GM19238 (cell line): Measurements from ENCODE around the gene NRXN3.

ENCODE experiments used
- DNase-seq: peaks from one replicate; pipeline ENCODE4 v3.0.0; 2011; ENCODE audit warnings: low spot score; ENCODE audit not compliant: insufficient read length

The NRXN3 gene

DNA sequence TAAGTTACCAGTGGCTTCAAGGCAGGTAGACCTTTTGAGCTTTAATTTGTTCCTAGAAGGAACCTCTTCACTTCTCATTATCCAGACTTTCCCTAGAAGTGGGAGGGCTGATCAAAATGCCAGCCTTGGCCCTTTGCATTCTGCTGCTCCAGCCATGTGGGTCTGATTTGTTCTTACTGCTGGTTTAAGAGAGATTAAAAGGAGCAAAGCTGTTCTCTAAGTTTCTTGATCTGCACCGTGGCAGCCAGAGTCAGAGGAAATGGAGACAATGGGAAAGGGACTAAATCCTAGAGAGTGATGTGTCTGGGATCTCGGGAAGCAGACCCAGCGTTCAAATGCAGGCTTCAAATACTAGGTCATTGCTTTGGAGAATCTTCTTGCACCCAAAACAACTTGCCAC is 1281.4 kb downstream of the NRXN3 start:
- DNase-seq, result no peak

DNA sequence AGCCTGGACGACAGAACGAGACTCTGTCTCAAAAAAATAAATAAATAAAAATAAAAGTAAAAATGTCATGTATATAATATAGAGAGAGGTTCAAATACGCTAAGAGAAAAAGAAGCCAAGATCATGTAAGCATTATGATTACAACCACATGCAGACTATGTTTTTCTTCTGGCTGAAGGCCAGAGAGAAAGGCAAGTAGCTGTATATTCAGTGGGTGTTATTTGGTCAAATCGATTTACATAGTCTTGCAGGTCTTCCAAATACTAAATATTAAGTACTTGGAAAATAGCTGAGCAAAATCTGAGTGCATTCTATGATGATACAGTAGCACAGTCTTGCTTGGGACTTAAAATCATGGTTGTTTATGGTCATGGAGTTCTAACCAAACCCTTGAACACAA is 1283.1 kb downstream of the NRXN3 start:
- DNase-seq, result no peak

DNA sequence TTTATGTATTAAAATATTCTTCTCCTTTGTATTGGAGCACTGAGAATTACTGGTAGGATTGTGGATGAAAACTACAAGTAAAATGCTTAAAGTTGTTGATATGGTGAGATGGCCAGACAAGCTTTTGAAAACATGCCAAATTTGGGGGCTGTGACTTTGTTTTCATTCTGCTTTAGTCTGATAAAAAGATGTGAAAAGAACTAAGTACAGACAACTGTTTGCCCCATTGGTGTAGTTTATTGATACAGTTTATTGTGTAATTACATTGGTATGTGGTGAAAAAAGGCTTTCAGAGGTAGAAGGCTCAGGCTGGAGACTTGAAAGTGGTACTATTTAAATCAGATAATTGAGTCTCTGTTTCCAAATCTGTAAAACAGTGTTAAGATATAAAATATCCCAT is 1294.3 kb downstream of the NRXN3 start:
- no peak for DNase-seq

- DNase-seq, result no peak
Measured at GRCh38 chr14:79465651-79466050, 1295.5 kb downstream of the NRXN3 start.

- DNase-seq, result no peak
Measured at GRCh38 chr14:79466938-79467527, 1296.9 kb downstream of the NRXN3 start.

GRCh38 chr14:79467835-79468234 is 1297.7 kb downstream of the NRXN3 start:
- no peak for DNase-seq

- DNase-seq, result no peak
Measured at GRCh38 chr14:79468486-79468885, 1298.3 kb downstream of the NRXN3 start.

- no peak for DNase-seq
Measured at GRCh38 chr14:79473651-79474050, 1303.5 kb downstream of the NRXN3 start.

DNA sequence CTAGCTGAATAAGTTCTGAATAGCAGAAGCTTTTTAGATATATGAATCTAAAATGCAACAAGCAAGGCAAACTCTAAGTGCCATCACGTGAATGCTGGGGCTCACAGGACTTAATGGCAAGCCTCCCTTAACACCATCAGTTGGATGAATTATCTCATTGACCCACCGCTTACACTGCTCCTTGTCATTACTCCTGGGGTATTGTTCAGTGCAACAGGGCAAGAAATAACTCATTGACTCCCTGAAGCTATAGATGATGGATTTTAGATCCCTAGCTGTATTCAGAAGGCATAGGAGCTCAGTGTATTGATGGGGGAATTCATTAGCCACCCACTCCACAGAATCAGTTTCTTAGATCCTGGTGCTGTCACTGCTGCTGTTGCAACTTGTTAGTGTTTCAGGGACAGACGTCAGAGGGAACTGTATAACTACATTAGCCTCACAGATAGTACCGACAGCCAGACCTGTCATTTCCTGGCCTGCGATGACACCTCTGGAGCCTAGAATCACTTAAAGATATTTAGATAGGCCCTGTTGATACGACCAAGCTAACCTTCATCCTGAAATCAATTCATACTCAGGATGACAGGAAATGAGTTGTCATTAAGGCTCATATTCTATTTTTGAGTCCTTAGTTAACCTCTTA is 1305.8 kb downstream of the NRXN3 start:
- no peak for DNase-seq

DNA sequence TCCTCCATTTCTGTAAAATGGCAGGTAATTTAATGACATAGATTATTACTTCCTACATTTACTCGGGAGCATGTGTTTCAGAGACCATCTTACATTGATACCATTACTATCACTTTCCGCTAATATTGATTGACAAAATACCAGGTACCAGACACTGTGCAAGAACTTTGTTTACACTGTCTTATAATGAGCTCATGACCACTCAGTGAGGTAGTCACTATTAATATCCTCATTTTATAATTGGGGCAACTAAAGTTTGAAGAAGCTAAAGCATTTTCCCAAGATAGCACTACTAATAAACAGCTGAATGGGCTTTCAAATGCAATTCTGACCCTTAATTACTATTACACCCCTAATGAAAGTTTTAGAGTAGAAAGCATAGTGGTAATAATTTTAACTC is 1306.4 kb downstream of the NRXN3 start:
- DNase-seq, result no peak

DNA sequence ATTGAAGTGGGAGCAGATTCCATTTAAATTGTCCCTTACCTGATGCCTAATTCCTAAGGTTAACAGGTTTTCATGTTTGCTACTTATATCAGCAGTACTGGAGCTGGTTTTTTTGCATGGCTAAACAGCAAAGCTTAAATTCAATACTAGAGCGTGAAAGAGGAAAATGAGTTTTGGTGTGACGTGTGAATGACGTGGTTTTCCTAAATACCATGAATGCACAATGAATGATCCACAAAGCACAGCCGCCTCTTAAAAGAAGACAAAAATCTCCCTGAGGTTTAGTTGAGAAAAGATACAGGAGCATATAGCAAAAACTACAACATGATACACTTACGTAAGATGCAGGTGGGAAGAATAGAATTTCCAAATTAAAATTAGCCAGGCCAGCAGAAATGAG is 1310.0 kb downstream of the NRXN3 start:
- DNase-seq, result no peak

DNA sequence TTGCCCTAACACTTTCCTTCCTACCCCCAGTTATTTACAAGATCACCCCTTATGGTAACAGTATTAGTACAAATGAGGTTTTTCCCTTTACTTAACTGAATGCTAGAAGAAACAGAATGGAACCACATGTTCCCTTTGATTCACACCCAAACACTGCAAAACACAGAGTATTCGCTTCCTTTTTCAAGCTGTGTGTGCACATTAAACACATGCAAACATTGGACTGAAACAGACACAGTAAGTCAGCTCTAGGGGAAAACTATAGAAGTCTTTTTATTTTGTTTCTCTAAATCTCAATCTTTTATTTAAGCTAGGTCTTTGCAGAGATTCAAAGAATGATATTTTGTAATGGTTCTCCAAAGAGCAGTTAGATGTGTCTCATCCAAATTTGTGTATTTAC is 1312.7 kb downstream of the NRXN3 start:
- DNase-seq, result no peak

DNA sequence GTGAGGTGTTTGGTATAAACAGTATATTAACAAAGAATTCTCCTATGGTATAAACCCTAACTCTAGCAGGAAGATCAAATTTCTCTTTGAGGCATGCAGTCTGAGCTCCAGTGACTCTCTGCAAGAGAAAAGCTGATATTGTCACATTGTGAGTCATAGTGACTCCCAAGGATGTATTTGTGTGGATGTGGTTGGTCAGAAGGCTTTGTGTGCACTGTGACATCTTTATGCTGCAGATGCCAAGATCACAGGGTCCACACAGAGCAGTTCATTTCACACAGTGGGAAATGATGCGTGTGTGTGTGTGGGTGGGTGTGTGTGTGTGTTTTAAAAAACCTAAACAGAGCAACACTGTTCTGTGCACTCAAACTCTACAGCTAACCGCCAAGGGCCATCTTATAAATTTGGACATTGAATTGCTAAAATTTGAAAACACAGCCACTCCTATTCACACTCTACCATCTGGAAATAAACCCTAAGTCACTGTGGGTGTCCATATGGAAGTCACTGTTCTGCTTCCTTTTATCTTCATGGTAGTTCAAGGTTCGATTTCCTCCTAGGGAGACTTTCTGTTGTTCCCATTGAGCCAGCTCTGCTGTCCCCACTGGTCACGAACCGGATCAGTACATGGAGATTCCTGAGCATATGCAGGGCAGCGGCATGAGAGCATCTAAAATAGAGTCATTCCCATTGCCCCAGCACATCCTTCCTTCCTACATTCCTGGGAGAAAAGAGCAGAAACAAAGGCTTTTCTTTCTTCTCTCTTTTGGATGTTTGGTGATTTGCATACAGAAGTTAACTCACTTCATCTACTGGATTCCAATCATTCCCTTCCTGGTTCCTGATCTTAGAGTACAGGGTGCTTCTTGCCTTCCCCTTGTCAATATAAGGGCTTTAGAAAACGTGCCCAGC is 1313.6 kb downstream of the NRXN3 start:
- DNase-seq, result no peak

- no peak for DNase-seq
Measured at GRCh38 chr14:79487632-79488031, 1317.5 kb downstream of the NRXN3 start.

DNA sequence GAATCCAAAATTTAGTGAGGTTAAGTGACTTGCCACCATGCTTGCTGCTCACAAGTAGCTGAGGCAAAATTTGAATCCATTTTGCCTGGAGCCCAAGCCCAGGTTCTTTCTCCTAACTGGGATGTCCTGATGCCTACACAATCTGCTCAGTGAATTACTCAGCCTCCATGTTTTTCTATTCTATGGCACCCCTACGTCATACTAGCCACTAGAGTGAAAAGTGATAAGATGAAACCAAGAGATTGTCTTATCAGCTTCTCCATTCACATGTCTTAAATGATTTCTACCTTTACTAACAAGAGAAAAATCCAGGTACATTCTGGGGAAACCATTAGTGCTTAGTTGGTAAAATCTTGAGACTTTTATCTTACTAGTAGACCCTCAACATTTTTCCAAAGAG is 1321.0 kb downstream of the NRXN3 start:
- DNase-seq, result no peak

DNA sequence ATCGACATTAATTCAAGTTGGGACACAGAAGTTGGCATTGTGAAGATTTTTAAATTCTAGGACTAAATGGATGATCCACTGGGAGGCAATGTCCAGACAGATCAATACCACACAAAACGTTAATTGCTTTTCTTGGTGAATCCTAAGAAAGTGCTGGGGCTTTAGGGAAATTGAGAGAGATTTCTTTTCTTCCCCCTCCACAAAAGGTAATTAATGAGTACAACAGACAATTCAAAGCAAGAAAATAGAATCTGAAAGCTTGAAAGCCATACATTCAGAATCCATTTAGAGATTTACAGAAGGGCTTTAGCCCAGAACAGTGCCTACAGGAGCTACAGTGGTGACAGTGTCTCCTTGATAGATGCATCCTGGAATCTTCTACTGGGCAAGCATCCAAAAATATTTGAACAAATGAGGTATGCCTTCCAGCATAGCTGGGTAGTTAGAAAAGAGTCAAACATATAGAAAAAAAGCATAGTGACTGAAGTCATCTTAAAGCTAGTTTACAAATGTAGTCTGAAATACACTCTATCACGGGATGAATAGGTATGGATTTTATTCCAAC is 1323.0 kb downstream of the NRXN3 start:
- DNase-seq, result no peak

DNA sequence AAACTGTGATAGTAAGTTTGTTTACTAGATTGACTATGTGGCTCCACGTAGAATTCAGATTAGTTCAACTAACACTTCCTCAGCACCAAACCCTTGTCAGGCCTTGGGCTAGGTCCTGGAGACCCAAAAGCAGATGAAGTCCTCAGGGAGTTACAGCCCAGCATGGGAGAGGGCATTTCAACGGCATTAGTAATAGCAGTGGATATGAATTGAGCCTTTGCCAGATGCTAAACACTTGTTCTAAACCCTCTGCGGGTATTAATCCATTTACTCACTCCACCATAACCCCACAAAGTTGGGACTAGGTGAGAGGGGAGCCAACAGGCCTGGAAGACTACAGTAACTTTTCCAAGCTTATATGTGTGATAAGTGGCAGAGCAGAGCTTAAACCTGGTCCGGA is 1326.5 kb downstream of the NRXN3 start:
- no peak for DNase-seq

DNA sequence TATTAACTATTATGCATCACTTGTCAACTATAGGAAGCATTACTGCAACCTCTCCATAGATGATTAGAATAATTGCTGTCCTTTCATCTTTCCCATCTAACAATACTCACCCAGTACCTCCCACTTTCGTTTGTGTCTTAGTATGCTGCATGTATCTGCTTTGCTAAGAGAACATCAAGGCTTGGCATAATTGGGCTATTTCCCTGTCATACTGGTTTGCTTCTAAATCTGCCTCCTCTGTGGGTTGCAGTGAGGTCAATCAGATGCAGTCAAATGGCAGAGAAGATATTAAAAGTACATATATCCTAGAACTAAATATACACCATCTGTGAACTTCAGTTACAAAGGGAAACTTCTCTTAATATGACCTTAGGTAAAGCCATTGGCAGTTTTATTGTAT is 1330.3 kb downstream of the NRXN3 start:
- DNase-seq, result no peak

DNA sequence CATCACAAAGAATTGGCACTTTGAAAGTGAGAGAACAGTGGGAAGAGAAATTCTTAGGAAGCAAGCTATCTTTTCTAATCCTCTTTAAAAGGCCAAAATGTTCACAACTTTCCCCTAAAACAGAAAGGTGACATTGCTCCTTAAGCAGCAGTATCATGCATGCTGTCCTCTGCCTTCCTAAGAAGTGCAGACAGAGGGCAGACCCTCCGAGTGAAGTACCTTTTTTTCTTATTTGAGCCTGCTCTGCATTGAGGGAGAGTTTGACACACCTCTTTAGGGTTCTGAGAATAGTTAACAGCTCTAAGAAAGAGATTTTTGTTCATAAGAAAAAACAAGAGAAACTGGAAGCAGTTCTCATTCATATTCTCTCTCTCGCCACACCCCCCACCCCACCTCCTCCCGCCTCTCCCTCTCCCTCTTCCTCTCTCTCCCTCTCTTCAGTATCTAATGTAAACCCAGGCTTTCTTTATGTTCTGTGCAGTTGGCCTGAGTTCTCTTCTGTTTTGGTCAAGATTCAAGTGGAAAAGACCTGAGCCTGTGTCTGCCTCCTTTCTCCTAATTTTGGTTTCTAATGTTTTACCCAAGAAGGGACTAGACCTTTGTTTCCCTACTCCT is 1332.1 kb downstream of the NRXN3 start:
- no peak for DNase-seq

- no peak for DNase-seq
Measured at GRCh38 chr14:79502751-79503148, 1332.6 kb downstream of the NRXN3 start.

DNA sequence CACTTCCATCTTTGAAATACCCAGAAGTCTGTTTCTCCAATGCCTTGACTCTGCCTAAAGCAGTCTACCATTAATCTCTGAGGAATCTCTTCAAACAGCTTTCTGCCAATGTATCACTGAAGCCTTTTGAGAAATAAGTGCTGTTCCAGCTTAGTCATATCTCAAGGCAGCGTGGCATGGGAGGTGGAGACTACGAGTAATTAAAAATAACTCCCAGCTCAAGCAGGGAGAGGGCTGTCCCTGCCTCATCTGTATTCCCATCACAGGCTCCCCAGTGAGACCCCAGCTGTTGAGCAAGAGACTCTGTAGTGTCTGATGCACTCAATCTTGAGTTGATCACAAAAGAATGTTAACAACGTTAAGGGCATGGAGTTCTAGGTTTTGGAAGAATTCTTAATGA is 1340.5 kb downstream of the NRXN3 start:
- no peak for DNase-seq

- DNase-seq, result no peak
Measured at GRCh38 chr14:79511146-79511545, 1341.0 kb downstream of the NRXN3 start.
